NCI-H2196 treated with DMSO at 0.1 percent for 48 hours (cell line): Measurements from ENCODE around the gene KCNQ5.
"Not testable (repeated sequence)": the region's sequence is repeated elsewhere in the genome, so short reads cannot be mapped to it uniquely, and the experiment has no call there.

Source experiments
- DNase-seq: peaks from one replicate; lab custom pipeline; 2025; ENCODE audit not compliant: unreplicated experiment; lab: John Stamatoyannopoulos, UW

The KCNQ5 gene

GRCh38 chr6:72621291-72622093 lies at the start of gene KCNQ5:
TSS of gene KCNQ5 (plus strand) at chr6:72622064.
- no peak for DNase-seq

DNA sequence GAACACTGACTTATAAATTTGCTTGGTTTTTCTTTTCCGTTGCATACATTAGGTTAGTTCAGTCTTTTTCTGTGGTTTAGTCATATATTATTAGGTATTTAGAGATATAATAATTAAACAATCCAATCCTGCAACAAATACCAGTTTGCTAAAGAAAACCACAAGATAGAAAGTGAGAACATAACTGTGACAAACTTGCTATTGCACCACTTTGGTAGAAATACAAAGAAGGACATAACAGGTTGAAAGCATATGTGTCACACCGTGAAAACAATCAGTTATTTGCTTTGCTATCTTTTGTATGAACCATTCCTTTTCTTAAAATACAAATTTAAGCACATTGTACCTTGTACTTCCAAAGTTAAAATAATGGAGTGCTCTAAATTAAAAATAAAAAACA lies 42.0 kb upstream of the KCNQ5 start:
- no peak for DNase-seq

- no peak for DNase-seq
Observed at GRCh38 chr6:72580281-72580940, 41.5 kb upstream of the KCNQ5 start.

GRCh38 chr6:72580950-72581349 lies 40.9 kb upstream of the KCNQ5 start:
- not testable (repeated sequence) for DNase-seq

DNA sequence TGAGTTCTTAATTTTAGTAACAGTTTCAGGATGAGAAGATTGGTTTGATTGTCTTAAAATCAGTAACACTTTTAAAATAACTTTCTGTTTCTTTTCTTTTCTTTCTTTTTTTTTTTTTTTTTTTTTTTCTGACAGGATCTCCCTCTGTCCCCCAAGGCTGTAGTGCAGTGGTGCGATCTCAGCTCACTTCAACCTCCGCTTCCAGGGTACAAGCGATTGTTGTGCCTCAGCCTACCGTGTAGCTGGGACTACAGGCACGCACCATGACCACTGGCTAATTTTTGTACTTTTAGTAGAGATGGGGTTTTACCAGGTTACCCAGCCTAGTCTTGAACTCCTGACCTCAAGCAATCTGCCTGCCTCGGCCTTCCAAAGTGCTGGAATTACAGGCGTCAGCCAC lies 33.7 kb upstream of the KCNQ5 start:
- no peak for DNase-seq

DNA sequence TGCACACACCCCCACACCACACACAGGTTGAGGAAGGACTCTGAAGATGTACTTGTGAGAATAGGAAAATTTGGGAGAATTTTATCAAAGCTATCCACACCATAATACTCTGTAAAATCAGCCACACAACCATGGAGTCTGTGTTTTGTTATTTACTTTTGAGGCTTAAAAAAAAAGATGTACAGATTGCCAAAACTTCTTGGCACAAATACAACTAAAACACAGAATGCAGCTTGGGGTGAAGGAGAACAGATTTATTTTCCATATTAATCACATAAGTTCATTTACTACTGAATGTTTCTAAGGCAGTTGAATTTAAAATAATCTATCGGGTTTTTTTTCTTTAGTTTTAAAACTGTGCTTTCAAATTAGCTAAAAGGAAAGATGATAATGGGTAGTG lies 32.8 kb upstream of the KCNQ5 start:
- DNase-seq: no peak

- no peak for DNase-seq
Observed at GRCh38 chr6:72595812-72596211, 26.1 kb upstream of the KCNQ5 start.

DNA sequence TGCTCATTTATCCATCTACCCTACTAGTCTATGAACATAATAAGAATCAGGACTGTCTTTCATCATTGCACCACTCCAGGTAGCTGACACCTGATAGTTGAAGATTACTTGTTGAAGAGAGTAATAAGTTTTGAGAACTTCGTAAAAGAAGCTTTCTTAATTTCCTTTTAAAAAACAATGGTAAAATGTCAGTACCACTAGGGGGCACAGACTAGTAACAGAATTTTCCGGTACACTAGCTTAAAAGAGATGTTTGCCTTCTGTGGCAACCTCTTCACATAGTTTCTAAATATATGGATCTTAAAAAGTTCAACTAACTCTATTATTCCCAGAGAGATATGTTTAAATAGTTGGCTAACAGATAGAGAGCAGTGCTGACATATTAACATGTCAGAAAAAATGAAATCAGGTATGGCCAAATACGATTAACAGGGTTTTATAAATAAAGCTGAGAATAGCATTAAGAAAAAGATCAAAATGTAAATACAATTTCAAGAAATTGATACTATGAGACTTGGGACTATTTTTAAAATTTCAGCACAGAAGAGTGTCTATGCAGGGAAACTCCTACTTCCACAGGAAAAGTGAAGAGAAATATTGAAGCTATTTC lies 5.4 kb upstream of the KCNQ5 start:
- no peak for DNase-seq

GRCh38 chr6:72617721-72618120 lies 4.1 kb upstream of the KCNQ5 start:
- no peak for DNase-seq

- DNase-seq: no peak
Observed at GRCh38 chr6:72619883-72620696, 1.8 kb upstream of the KCNQ5 start.

GRCh38 chr6:72620871-72621290 lies 983 bp upstream of the KCNQ5 start:
- DNase-seq: no peak

DNA sequence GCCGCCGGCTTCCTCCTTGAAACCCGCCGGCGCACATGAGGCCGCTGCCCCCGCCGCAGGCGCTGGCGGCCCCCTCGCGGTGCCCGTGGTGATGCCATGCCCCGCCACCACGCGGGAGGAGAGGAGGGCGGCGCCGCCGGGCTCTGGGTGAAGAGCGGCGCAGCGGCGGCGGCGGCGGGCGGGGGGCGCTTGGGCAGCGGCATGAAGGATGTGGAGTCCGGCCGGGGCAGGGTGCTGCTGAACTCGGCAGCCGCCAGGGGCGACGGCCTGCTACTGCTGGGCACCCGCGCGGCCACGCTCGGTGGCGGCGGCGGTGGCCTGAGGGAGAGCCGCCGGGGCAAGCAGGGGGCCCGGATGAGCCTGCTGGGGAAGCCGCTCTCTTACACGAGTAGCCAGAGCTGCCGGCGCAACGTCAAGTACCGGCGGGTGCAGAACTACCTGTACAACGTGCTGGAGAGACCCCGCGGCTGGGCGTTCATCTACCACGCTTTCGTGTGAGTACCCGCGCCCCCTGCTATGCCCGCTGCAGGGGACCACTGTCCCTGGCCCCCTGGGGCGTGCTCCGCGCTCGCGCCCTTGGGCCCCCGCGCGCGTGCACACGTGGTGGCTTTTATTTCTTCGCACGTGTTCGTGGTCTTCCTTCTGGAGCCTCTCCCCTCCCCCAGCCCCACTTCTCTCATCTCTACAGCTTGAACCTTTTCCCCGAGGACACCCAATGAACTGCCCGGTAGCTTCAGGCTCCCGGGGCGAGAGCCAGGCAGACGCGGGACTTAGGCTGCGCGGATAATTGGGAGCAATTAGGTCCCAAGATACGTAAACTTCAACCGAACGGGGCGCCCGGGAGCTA lies 453 bp downstream of the KCNQ5 start:
- DNase-seq: no peak

- no peak for DNase-seq
Observed at GRCh38 chr6:72623808-72624207, 1.9 kb downstream of the KCNQ5 start.

DNA sequence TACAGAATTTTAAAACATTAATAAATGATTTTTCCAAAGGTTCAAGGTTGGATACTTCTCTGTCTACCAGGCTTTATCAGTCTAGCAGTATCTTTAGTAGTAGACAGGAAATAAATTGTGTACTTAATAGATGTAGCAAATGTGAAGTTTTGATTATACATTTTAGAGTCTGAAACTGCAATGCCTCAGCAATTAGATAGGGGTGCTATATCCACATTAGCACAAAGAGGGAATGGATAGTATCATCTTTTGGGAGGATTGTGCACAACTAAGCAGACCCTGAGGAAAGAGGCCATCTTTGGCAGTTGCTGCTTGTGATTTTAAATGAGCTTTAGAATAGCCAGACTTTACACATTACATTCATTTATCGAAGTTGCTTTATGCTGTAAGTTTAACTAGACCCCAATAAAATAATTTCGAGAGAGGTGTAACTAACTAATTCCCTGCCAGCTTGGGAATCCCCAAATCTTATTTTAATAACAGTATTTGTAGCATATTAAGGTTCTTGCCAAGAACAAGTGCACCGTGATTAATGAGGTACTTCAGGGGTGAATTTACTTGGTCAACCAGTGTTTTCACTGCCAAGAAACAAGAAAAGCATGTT lies 2.8 kb downstream of the KCNQ5 start:
- no peak for DNase-seq

- DNase-seq: no peak
Observed at GRCh38 chr6:72626126-72626525, 4.3 kb downstream of the KCNQ5 start.

GRCh38 chr6:72627539-72627938 lies 5.7 kb downstream of the KCNQ5 start:
- no peak for DNase-seq

GRCh38 chr6:72631480-72631879 lies 9.6 kb downstream of the KCNQ5 start:
- DNase-seq: no peak

- DNase-seq: no peak
Observed at GRCh38 chr6:72635636-72636035, 13.8 kb downstream of the KCNQ5 start.

DNA sequence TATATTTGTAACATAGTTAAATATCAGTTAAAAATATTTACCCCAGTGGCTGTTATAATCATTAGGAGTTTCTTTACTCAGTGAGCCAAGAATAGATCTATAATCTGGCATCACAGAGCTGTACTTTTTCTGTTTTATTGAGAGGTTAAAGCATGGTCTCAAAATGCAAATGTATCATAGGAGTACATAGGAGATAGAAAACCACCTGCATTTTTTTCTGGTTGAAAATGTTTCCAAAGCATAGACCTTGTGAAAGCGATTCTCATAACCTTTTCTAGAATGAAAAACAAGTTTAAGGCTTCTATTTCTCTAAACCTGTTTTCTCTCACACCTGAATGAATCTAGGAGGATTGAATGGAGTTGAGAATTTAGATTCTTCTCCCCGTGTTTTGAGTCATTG lies 14.4 kb downstream of the KCNQ5 start:
- DNase-seq: no peak

DNA sequence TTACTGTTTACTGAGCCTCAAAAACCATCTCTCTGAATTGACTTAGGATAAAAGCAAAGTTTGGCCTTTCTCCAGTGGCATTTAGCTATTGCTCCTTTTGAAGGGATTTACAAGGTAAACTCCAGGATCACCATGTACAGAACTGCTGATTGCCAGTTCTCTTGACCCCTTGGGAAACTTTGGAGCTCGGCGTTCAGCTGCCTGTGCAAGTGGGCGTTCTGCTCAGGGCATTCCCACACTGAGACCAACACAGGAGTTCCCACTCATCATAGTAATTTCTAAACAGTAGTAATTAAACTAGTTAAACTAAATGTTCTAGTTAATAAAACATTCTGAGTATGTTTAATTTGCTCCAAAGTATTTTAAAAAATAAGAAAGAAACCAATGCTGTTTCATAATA lies 14.9 kb downstream of the KCNQ5 start:
- no peak for DNase-seq
